ENCODE measurements around the gene LRRK1. TPM values are rescaled to one million over a fixed set of nuclear protein-coding genes. Genes with fewer than 3 reads are reported as not detected.

Gene LRRK1
- total RNA-seq, 1 donor from 2014 or later = 3.0 TPM

- intact Hi-C loops (cut with micrococcal nuclease) = no loop called here
- no peak overlapping the region for H3K4me3 ChIP-seq
- DNase-seq = no peak
- H3K36me3 ChIP-seq = peaks cover 4% of the 10 kb centered on the region
- H3K4me1 ChIP-seq = peaks cover 31% of the 10 kb centered on the region
- TF ChIP-seq, protein P1, sequence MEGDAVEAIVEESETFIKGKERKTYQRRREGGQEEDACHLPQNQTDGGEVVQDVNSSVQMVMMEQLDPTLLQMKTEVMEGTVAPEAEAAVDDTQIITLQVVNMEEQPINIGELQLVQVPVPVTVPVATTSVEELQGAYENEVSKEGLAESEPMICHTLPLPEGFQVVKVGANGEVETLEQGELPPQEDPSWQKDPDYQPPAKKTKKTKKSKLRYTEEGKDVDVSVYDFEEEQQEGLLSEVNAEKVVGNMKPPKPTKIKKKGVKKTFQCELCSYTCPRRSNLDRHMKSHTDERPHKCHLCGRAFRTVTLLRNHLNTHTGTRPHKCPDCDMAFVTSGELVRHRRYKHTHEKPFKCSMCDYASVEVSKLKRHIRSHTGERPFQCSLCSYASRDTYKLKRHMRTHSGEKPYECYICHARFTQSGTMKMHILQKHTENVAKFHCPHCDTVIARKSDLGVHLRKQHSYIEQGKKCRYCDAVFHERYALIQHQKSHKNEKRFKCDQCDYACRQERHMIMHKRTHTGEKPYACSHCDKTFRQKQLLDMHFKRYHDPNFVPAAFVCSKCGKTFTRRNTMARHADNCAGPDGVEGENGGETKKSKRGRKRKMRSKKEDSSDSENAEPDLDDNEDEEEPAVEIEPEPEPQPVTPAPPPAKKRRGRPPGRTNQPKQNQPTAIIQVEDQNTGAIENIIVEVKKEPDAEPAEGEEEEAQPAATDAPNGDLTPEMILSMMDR (IDR thresholded peaks at IDR 0.05; ENCODE audit: borderline replicate concordance) = no peak
- H3K9me3 ChIP-seq (replicated peaks) = no peaks in the 10 kb centered on the region
- H3K27me3 ChIP-seq (ENCODE audit: low read depth) = no peaks in the 10 kb centered on the region
- no peak overlapping the region for H3K27ac ChIP-seq (replicated peaks)
Observed at GRCh38 chr15:101027920-101028319, 108.8 kb downstream of the LRRK1 start.

GRCh38 chr15:101028321-101028720, 109.2 kb downstream of the LRRK1 start:
- no peak overlapping the region for H3K4me3 ChIP-seq
- intact Hi-C loops (cut with micrococcal nuclease) = no loop called here
- H3K27ac ChIP-seq (replicated peaks) = no peak overlapping the region
- no peak for DNase-seq
- TF ChIP-seq, protein P1 (IDR thresholded peaks at IDR 0.05; ENCODE audit: borderline replicate concordance) = no peak
- H3K27me3 ChIP-seq (ENCODE audit: low read depth) = no peaks in the 10 kb centered on the region
- H3K9me3 ChIP-seq (replicated peaks) = no peaks in the 10 kb centered on the region
- peaks cover 27% of the 10 kb centered on the region for H3K4me1 ChIP-seq
- H3K36me3 ChIP-seq = peaks cover 4% of the 10 kb centered on the region

DNA sequence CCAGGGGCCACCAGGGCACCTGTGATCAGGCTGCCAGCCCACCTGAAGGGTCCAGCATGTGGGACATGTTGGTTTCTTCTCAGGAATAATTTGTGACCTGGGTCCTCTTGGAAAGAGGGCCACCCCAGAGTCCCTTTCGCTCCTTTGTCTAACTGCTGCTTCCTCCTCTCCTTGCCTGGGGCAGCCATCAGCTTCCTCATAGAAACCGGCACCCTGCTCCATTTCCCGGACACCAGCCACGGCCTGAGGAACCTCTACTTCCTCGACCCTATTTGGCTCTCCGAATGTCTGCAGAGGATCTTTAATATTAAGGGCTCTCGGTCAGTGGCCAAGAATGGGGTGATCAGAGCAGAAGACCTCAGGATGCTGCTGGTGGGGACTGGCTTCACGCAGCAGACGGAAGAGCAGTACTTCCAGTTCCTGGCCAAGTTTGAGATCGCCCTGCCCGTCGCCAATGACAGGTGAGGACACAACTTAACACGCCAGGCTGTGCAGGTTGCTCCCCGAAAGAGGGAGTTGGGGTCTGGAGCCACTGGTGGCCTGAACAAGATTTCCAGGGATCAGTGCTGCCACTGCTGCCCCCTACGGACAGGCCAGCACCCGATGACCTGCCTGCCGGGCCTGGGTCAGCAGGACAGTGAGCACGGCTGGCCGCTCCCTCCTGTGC, 109.7 kb downstream of the LRRK1 start:
- intact Hi-C loops (cut with micrococcal nuclease) = no loop called here
- peaks cover 1% of the 10 kb centered on the region for H3K9me3 ChIP-seq (replicated peaks)
- TF ChIP-seq, protein P1 (IDR thresholded peaks at IDR 0.05; ENCODE audit: borderline replicate concordance) = no peak

GRCh38 chr15:101029971-101030661, 111.0 kb downstream of the LRRK1 start:
- TF ChIP-seq, protein P1 (IDR thresholded peaks at IDR 0.05; ENCODE audit: borderline replicate concordance) = no peak
- no peak overlapping the region for H3K4me3 ChIP-seq
- intact Hi-C loops (cut with micrococcal nuclease) = no loop called here
- no peak overlapping the region for H3K27ac ChIP-seq (replicated peaks)
- H3K36me3 ChIP-seq = peaks cover 4% of the 10 kb centered on the region
- DNase-seq = no peak
- H3K27me3 ChIP-seq (ENCODE audit: low read depth) = no peaks in the 10 kb centered on the region
- peaks cover 14% of the 10 kb centered on the region for H3K9me3 ChIP-seq (replicated peaks)
- peaks cover 15% of the 10 kb centered on the region for H3K4me1 ChIP-seq

More for the DNA sequence above, 109.7 kb downstream of the LRRK1 start:
- no peak for DNase-seq
- H3K4me1 ChIP-seq = peaks cover 21% of the 10 kb centered on the region
- H3K27ac ChIP-seq (replicated peaks) = no peak overlapping the region
- no peaks in the 10 kb centered on the region for H3K27me3 ChIP-seq (ENCODE audit: low read depth)
- peaks cover 4% of the 10 kb centered on the region for H3K36me3 ChIP-seq
- no peak overlapping the region for H3K4me3 ChIP-seq

DNA sequence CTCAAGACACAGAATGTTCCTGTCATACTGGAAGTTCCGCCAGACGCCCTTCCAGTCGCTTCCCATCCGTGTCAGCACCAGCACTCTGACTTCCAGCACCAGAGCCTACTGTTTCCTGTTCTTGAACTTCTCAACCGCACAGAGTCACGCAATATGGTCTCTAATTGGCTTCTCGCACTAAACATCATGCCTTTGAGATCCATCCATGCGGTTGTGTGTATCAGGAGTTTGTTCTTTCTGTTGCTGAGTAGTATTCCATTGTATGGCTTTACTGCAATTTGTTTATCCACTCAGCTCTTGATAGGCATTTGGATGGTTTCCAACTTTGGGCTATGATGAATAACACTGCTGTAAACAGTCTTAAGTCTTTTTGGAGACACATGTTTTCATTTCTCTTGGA, 112.1 kb downstream of the LRRK1 start:
- DNase-seq = no peak
- Histone ChIP-seq H3K27me3 (ENCODE audit: low read depth) (no peaks in the 10 kb centered on the region), H3K4me1 (peaks cover 14% of the 10 kb centered on the region), H3K27ac (replicated peaks) (no peak overlapping the region), H3K36me3 (peaks cover 6% of the 10 kb centered on the region), H3K4me3 (no peak overlapping the region), H3K9me3 (replicated peaks) (peaks cover 25% of the 10 kb centered on the region)
- intact Hi-C loops (cut with micrococcal nuclease) = no loop called here
- TF ChIP-seq, protein P1 (IDR thresholded peaks at IDR 0.05; ENCODE audit: borderline replicate concordance) = no peak
